NCI-H2107 treated with DMSO at 0.1 percent for 48 hours (cell line): ENCODE data around the gene GRB14.
A peak's percentile ranks its signal among the peaks of the same experiment; 100 is the strongest.

Experiments used
- DNase-seq: peaks from one replicate; lab custom pipeline; 2025; ENCODE audit not compliant: unreplicated experiment; lab: John Stamatoyannopoulos, UW

GRB14 gene

DNA sequence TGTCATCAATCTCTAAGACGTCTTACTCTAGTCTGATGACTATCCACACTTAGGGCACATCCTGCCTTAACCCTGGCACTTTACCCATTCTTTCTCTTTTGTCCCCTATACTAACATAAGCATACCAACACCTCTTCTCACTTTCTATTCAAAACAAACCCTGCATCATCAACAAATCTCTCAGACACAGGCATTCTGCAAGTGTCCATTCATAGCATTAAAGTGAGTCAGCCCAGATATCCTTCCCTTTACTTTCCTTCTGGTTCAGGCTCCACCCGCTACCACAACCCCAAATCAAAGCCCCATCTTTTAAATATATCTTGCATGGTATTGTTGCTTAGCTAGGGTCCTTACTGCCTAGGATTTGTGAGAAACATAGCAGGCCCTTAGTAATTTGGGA, 3.8 kb downstream of the GRB14 start:
- no peak for DNase-seq

DNA sequence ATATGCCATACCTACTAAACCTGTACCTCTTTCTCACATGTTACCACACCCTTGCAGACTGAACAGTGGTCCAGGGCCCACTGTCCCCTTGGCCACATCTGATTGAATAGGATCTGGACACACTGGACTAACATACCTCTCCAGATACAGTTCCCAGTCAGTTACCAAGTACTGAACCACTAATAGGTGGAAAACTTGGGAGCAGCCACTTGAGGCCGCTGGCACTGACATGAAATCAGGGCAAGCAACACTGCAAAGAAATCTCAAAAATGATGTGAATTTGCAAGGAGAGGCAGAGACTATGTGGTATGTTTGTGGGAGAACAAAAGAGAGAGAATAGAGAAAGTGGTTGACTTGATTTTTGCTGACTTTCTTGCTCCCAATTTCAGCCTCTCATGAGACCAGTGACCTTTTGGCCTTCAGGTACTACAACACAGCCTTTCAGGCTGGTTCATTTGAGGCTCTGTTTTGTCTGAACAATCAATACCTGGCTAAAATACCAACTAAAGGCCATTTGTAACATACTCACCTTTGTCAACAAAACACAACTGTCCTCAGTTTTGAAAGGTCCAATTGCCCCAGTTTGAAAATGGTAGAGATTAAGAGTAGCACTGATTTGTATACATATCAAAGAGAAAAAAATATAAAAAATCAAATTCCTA, 7.8 kb downstream of the GRB14 start:
- DNase-seq = no peak

GRCh38 chr2:164609790-164610189, 11.5 kb downstream of the GRB14 start:
- no peak for DNase-seq

DNA sequence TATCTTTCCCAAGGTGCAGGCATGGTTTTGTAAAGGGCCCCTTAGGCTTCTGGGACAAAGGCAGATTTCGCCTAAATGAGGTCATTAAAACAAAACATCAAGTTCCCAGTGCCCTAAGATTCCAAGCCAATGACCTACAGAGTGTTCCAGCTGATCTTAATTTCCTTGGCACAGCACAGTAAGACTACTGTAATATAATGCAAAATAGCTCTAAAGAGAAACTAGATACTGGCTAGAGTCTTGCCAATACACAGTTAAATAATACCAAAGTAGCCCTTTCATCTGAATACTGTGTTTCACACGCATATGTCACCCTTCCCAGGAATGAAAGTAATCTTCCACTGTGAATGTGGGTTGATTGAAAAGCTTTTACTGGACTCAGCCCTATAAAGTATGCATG, 14.7 kb downstream of the GRB14 start:
- no peak for DNase-seq

GRCh38 chr2:164605295-164605694, 16.0 kb downstream of the GRB14 start:
- DNase-seq = no peak

DNA sequence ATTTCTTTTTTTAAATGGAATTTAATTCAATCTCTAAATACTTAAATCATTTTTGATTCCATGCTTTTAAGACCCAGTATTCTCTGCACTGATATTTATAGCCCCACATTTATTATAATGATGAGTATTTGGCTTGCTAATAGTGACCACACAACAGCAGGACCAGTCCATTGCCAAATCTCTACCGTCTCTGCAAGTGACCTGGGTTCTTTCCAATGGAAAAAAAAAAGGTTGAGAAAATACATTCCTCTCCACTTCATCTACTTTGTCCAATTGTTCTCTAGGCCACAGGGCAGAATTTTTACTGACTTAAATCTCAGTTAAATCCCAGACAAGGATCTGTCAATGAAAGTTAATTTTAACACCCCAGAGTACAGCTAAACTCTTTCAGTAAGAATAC, 20.5 kb downstream of the GRB14 start:
- DNase-seq = no peak

DNA sequence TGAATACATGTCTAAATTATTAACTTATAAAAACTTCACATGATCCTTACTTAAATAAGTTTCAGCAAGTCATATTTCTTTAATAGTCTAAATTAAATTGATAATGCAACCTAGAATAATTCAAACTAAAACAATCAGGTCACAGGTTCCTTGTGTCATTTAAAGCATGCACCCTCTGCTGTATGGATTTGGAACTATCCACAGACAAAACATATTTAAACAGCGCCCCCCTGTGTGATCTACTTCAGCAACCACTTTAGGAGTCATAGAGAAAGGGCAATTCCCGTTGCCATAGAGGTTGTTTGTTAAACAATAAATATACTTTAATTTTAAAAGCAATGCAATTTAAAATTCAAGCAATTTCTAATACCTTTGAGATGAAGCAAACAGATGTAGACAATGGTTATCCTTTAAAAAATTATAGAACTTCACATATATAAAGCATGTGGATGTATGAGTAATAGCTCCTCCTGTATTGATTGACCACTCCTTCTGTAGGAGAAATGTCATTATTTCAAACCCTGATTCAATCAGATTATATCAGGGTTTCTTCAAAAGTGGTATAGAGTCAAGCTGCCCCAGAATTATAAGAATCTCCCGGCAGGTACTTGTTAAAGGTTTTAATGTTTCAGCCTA, 21.2 kb downstream of the GRB14 start:
- DNase-seq = peak; percentile 50

GRCh38 chr2:164597983-164598382, 23.3 kb downstream of the GRB14 start:
- DNase-seq = no peak

DNA sequence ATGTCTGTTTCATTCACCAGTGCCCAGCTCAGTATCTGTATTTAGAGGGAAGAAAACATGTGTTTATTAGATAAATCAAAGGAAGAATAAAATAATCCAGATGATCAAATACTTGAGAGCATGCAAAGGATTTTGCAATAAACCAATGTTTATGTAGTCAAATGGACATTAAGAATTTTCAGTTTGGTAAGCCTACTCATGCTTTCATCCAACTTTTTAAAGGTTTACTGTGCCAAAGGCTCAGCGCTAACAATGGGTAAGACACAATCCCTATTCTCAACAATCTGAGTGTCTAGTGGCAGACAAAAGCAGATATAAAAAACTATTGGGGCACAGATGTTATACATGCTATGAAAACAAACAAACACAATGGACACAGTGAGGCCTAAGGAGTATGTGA, 26.3 kb downstream of the GRB14 start:
- DNase-seq = no peak

DNA sequence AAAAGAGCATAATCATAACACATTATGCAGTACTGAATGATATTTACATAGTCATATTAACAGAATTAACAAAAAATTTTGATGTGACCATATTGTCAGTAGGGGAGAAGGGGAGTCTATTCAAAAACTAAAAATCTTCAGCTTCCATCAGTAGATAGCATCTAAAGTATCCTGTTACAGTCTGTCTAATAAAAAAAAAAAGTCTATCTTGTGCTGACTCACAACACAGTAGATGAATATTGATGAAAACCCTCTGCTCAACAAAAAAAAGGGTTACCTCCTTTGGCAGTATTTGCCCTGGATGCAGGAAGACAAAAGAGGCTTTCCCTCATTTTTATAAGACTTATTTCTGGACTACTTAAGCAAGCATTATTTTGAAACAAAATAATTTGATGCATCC, 27.3 kb downstream of the GRB14 start:
- DNase-seq = no peak

DNA sequence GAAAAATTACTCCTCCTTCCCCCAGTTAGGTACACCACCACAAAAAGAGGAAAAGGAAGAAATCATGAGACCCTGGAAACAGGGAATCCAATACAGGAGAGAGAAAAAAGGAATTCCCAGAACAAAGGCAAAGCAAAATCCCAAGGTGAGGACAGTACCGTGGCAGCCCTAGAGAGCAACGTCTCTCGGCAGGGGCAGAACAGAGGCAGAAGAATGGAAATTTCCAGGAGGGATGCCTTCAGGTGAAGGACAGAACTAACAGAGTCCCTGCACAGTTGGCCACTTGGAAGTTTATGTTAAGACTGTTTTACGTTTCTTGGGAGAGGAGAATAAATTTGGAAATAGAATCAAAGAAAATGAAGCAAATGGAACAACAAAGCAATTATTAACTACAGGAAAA, 27.7 kb downstream of the GRB14 start:
- no peak for DNase-seq

GRCh38 chr2:164589522-164589921, 31.8 kb downstream of the GRB14 start:
- DNase-seq = no peak

DNA sequence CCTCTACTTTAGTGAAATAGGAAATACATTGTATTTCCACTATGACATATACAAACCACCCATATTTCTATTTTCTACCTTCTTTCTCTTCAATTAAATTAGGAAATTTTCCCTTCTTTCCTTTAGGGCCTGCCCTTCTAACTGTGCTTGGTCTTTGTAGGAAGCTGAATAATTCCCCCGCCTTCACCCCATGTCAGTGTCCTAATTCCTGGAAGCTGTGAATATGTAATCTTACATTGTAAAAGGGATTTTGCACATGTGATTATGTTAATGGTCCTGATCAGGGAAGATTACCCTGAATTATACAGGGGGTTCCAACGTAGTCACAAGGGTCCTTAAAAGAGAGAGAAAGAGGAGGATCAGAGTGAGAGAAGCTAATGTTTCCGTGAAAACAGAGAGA, 40.2 kb downstream of the GRB14 start:
- DNase-seq = no peak

- DNase-seq = no peak
These were observed 46.4 kb downstream of the GRB14 start for GRCh38 chr2:164574931-164575330.

GRCh38 chr2:164570475-164570874, 50.8 kb downstream of the GRB14 start:
- DNase-seq = no peak

- DNase-seq = no peak
These were observed 51.9 kb downstream of the GRB14 start for GRCh38 chr2:164569378-164569777.

DNA sequence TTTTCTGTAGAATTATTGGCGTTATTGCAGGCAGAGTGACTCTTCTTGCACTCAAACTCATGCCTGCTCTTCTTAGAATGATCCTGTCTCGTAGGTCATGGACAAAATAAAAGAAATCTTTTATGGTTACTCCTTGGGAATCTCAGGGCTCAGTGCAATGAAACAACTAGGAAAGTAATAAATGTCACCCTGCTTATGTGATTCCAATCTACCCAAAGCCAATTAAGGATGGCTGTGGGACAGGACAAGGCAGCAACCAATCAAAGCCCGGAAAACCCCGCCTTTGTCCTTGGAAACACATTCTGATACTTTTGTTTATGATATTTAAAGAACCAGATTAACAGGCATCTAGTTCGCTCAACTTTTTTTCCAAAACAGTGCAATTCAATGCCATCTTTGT, 53.0 kb downstream of the GRB14 start:
- no peak for DNase-seq

- DNase-seq = no peak
These were observed 53.8 kb downstream of the GRB14 start for GRCh38 chr2:164567335-164567989.

- DNase-seq = no peak
These were observed 55.9 kb downstream of the GRB14 start for GRCh38 chr2:164565359-164565758.

- no peak for DNase-seq
These were observed 58.6 kb downstream of the GRB14 start for GRCh38 chr2:164562666-164563065.

DNA sequence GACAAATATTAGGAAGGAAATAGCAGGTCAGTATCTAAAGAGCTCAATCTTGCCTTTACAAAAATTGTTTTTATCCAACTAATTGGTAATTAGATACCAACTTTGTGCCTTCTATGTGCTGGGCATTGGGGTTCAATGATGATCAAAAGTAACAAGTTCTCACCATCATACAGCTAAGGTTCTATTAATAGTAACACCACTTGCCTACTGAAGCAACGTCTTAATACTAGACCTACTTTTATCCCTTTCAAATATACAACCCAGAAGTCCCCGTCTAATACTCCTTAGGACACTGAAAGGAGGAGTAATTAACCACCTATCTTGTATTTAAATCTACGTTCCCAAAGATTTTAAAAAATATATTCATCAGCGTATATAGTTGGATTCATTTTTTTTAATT, 59.3 kb downstream of the GRB14 start:
- no peak for DNase-seq

GRCh38 chr2:164561416-164561815, 59.9 kb downstream of the GRB14 start:
- DNase-seq = no peak

DNA sequence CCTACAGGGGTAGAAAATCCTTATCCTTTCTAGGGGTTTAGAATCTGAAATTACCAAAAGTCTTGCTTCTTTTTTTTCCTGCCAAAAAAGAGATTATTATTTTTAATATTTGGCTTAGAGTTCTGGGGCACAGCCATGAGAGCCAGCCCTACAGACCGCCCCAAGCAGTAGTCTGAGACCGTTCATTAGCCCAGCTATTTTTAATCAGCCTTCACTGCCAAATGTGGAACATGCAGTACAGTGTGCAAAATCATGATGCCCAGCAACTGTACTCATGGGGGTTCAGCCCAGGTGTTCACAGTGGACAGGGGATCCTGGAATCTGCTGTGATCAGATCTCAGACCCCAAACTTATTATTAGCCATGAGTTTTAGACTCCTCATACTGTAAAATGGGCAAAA, 60.4 kb downstream of the GRB14 start:
- no peak for DNase-seq
